HepG2 (cell line): ENCODE measurements around the gene DLG2. TPM values are rescaled to one million over a fixed set of nuclear protein-coding genes. Genes with fewer than 3 reads are reported as not detected.

Source experiments
- ARNT2 ChIP-seq: sonication (generic); formaldehyde crosslinking; IDR thresholded peaks from 2 replicates; pipeline ENCODE4 v1.8.0; 2022; ENCODE audit warnings: mild to moderate bottlenecking, low read depth, missing genetic modification reagents, moderate library complexity
- BCL3 ChIP-seq: sonication (generic); formaldehyde crosslinking; IDR thresholded peaks from 2 replicates; pipeline ENCODE4 v1.5.1; 2020; ENCODE audit warnings: mild to moderate bottlenecking, missing genetic modification reagents, moderate library complexity
- PPARG ChIP-seq: conservative IDR thresholded peaks from 2 replicates; pipeline ENCODE4 v1.6.1; 2016; ENCODE audit warnings: missing biosample characterization, missing genetic modification reagents
- RBM39 ChIP-seq: fragments of 200-400 bp; formaldehyde crosslinking; IDR thresholded peaks from one replicate; pipeline ENCODE4 v1.6.1; 2018; ENCODE audit warnings: antibody characterized with exemption, mild to moderate bottlenecking, low read depth, low read length; ENCODE audit not compliant: poor library complexity, severe bottlenecking
- RERE ChIP-seq: IDR thresholded peaks from 2 replicates; pipeline ENCODE4 v1.6.1; 2016; ENCODE audit warnings: low read depth, missing genetic modification reagents, missing compliant biosample characterization
- SAFB2 ChIP-seq: sonication (generic); formaldehyde crosslinking; IDR thresholded peaks from 2 replicates; pipeline ENCODE4 v1.5.1; 2020; ENCODE audit warnings: missing genetic modification reagents, low read depth, mild to moderate bottlenecking, borderline replicate concordance
- STAG1 ChIP-seq: sonication (generic); formaldehyde crosslinking; IDR thresholded peaks from 2 replicates; pipeline ENCODE4 v1.4.0; 2020; ENCODE audit warnings: missing genetic modification reagents
- TFDP1 ChIP-seq: IDR thresholded peaks from 2 replicates; pipeline ENCODE4 v1.6.1; 2016; ENCODE audit warnings: missing compliant biosample characterization, missing genetic modification reagents, borderline replicate concordance
- TFDP2 ChIP-seq: sonication (generic); formaldehyde crosslinking; IDR thresholded peaks from 2 replicates; pipeline ENCODE4 v1.4.0; 2020; ENCODE audit warnings: missing genetic modification reagents
- ZBTB25 ChIP-seq: IDR thresholded peaks from 2 replicates; pipeline ENCODE4 v1.6.1; 2018; ENCODE audit warnings: missing genetic modification reagents
- ZMAT3 ChIP-seq: sonication (generic); formaldehyde crosslinking; conservative IDR thresholded peaks from 2 replicates; pipeline ENCODE4 v1.7.0; 2021; ENCODE audit warnings: missing genetic modification reagents
- ZNF251 ChIP-seq: sonication (generic); formaldehyde crosslinking; IDR thresholded peaks from 2 replicates; pipeline ENCODE4 v1.9.0; 2021; ENCODE audit warnings: mild to moderate bottlenecking, missing genetic modification reagents
- ZNF274 ChIP-seq: sonication (generic); formaldehyde crosslinking; IDR thresholded peaks from 2 replicates; pipeline ENCODE4 v1.5.1; 2020; ENCODE audit warnings: mild to moderate bottlenecking, missing genetic modification reagents
- ZNF329 ChIP-seq: sonication (generic); formaldehyde crosslinking; IDR thresholded peaks from 2 replicates; pipeline ENCODE4 v1.9.0; 2021; ENCODE audit warnings: low read depth, mild to moderate bottlenecking, missing genetic modification reagents
- ZNF431 ChIP-seq: sonication (generic); formaldehyde crosslinking; IDR thresholded peaks from 2 replicates; pipeline ENCODE4 v1.9.0; 2022; ENCODE audit warnings: missing genetic modification reagents, low read depth, mild to moderate bottlenecking, borderline replicate concordance
- polyA plus RNA-seq, 8 experiments: library from polyadenylated mRNA; depleted of rRNA in 3 of 8; stranded (reverse) in 7 of 8; unstranded in 1 of 8; fragments of >200 nt; fragmentation: Illumina TruSeq in 4 of 8; extraction: Trizol in 4 of 8; gene quantifications; 2 replicates each; pipeline versions ENCODE4 v1.2.1 to v1.2.3, GENCODE V29; 2011 to 2016; ENCODE audit warnings: low read depth in 4 of 8, missing spikeins in 1 of 8, mixed read lengths in 1 of 8; ENCODE audit not compliant: insufficient read depth in 1 of 8
- total RNA-seq, 5 experiments: library from RNA; depleted of rRNA; stranded (reverse); fragments of >200 nt; fragmentation: Illumina TruSeq; extraction: Trizol; gene quantifications; 2 replicates each; pipeline ENCODE4 v1.2.3, GENCODE V29; 2016; ENCODE audit warnings: low read depth in 1 of 5
- TF ChIP-seq, protein P1 (sequence below): IDR thresholded peaks from 2 replicates; pipeline ENCODE4 v1.6.1; 2016; ENCODE audit warnings: missing biosample characterization, missing genetic modification reagents, low read depth

Gene DLG2
- total and polyA plus RNA-seq, 2 of the 13 experiments (the other 11 are each of a cell fraction or from before 2014, with no cell fraction given), result 0.46 to 1.0 TPM

DNA sequence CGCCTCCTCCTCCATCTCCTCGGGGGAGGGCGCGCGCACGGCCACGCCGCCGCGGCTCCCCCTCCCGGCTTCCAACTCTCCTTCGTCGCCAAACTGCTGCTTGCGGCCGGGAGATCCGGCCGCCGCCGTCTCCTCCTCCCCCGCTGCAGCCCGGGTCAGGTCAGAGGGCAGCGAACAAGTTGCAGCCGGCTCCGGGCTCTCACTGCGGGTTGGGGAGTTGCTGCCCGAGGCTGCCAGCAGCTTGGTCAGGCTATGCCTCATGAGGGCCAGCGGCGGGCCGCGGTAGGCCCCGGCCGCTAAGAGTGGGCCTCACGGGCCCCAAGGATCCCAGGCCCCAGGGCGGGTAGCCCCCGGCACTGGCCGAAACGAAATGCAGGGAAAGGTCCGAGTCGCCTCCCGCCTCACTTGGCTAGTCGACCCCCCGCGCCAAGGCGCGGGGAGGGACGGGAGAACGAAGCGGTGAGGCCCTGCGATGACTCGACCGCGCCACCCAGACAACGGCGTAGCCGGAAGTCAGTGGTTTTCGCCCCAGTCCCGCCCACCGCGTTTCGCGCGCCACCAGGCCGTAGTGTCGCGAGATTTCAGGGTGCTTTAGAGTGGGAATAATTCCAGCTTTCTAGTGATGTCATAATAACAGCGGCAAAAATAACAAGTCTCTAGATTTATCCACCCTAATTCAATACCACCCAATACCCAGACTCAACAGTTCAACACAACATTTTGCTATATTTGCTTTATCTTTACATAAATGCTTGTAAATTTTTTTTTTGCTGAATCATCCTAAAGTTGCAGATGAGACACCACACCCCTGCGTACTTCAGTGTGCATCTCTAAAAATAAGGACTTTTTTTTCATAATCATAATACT, 37.7 kb upstream of the DLG2 start, which contains the start of gene CREBZF (continued):
- TF ChIP-seq ZNF431 (CRISPR knock-in tag) (no peak), RERE (CRISPR knock-in tag) (no peak), ARNT2 (peak; percentile 79), ZNF251 (no peak), ZBTB25 (CRISPR knock-in tag) (peak; percentile 77; the same call in 1 of the 2 replicates), TFDP2 (CRISPR knock-in tag) (peak; percentile 97), ZMAT3 (CRISPR knock-in tag) (peak; percentile 84), ZNF329 (CRISPR knock-in tag) (no peak), RBM39 (peak; percentile 56), TFDP1 (CRISPR knock-in tag) (peak; percentile 96), PPARG (CRISPR knock-in tag) (no peak), BCL3 (CRISPR knock-in tag) (peak; percentile 94), ZNF274 (peak; percentile 82; the same call in 1 of the 2 replicates), SAFB2 (no peak), STAG1 (CRISPR knock-in tag) (no peak)
- TF ChIP-seq, protein P1, sequence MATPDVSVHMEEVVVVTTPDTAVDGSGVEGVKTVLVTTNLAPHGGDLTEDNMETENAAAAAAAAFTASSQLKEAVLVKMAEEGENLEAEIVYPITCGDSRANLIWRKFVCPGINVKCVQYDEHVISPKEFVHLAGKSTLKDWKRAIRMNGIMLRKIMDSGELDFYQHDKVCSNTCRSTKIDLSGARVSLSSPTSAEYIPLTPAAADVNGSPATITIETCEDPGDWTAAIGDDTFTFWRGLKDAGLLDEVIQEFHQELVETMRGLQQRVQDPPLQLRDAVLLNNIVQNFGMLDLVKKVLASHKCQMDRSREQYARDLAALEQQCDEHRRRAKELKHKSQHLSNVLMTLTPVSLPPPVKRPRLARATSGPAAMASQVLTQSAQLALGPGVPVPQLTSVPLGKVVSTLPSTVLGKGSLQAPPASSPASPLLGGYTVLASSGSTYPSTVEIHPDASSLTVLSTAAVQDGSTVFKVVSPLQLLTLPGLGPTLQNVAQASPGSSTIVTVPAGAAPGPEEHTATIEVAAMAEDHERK (CRISPR knock-in tag), result peak; percentile 63
